Activated T-helper 2 cell treated with anti-CD3 and anti-CD28 coated beads, Interferon-gamma antibody, Interleukin-2, Interleukin-4, amounts not matched to agents 10 μg/mL and 5 μg/mL and 100 μg/mL, durations not matched to agents 14 hours and 24 hours and 36 hours (primary cell): ENCODE results near the gene BTBD9. TPM values are rescaled to one million over a fixed set of nuclear protein-coding genes. Genes with fewer than 3 reads are reported as not detected.

Experiments used
- DNase-seq: peaks from one replicate; pipeline ENCODE4 v3.0.0; 2021; ENCODE audit warnings: low spot score
- H3K27ac Mint-ChIP-seq: one replicate; pipeline ENCODE4 v1.8.0; 2021; ENCODE audit warnings: mixed read lengths
- H3K27me3 Mint-ChIP-seq: one replicate; pipeline ENCODE4 v1.8.0; 2021; ENCODE audit warnings: low read depth, mixed read lengths
- H3K36me3 Mint-ChIP-seq: one replicate; pipeline ENCODE4 v1.8.0; 2021; ENCODE audit warnings: low read depth, mixed read lengths
- H3K4me1 Mint-ChIP-seq: one replicate; pipeline ENCODE4 v1.8.0; 2021; ENCODE audit warnings: low read depth, mixed read lengths
- H3K4me3 Mint-ChIP-seq: one replicate; pipeline ENCODE4 v1.8.0; 2021; ENCODE audit warnings: low read depth, mild to moderate bottlenecking, moderate library complexity, mixed read lengths
- H3K9me3 Mint-ChIP-seq: one replicate; pipeline ENCODE4 v1.8.0; 2021; ENCODE audit warnings: mixed read lengths
- intact Hi-C: fragments of 100-400 bp; cut with micrococcal nuclease; formaldehyde crosslinking; loops from one replicate; pipeline ENCODE4 v1.15.1; 2023
- total RNA-seq: library from RNA; stranded (reverse); gene quantifications from 2 replicates; pipeline ENCODE4 v1.2.3, GENCODE V29; 2022

The BTBD9 gene
- total RNA-seq, 1 donor from 2014 or later = 15.2 TPM

GRCh38 chr6:38215225-38215624 lies 424.5 kb downstream of the BTBD9 start:
- intact Hi-C loops = no loop called here
- Mint-ChIP-seq H3K36me3 (no peaks in the 10 kb centered on the region), H3K9me3 (no peaks in the 10 kb centered on the region), H3K4me3 (no peak overlapping the region), H3K4me1 (no peaks in the 10 kb centered on the region), H3K27ac (no peak overlapping the region), H3K27me3 (no peaks in the 10 kb centered on the region)
- DNase-seq = no peak

GRCh38 chr6:38214159-38214558 lies 425.6 kb downstream of the BTBD9 start:
- DNase-seq = no peak
- no peak overlapping the region for H3K27ac Mint-ChIP-seq
- H3K4me3 Mint-ChIP-seq = no peak overlapping the region
- H3K36me3 Mint-ChIP-seq = no peaks in the 10 kb centered on the region
- intact Hi-C loops = no loop called here
- no peaks in the 10 kb centered on the region for H3K27me3 Mint-ChIP-seq
- no peaks in the 10 kb centered on the region for H3K4me1 Mint-ChIP-seq
- H3K9me3 Mint-ChIP-seq = no peaks in the 10 kb centered on the region

DNA sequence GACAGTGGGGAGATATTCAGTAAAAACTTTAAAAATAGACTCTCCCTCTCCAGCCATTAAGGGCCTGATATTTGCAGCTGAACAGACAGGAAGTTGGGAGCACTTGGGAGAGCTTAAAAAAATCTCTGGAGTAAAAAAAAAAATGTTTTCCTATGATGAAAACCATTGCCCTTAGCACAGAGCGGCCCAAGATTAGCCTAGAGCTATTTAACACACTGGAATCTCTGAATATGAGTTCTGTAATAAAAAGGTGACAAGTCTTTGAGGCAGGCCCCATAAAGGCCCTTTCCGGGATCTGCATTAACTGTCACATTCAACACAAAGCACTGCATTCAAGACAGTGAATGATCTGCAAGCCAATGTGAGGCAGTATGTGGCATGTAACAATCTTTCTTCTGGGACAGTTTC lies 426.5 kb downstream of the BTBD9 start:
- no peak for DNase-seq
- intact Hi-C loops = no loop called here
- Mint-ChIP-seq H3K27ac (no peak overlapping the region), H3K9me3 (no peaks in the 10 kb centered on the region), H3K27me3 (no peaks in the 10 kb centered on the region), H3K4me3 (no peak overlapping the region), H3K4me1 (no peaks in the 10 kb centered on the region), H3K36me3 (no peaks in the 10 kb centered on the region)

- intact Hi-C loops = no loop called here
- Mint-ChIP-seq H3K9me3 (no peaks in the 10 kb centered on the region), H3K4me1 (no peaks in the 10 kb centered on the region), H3K4me3 (no peak overlapping the region), H3K27me3 (no peaks in the 10 kb centered on the region), H3K27ac (no peak overlapping the region), H3K36me3 (no peaks in the 10 kb centered on the region)
- DNase-seq = no peak
Measured at GRCh38 chr6:38212579-38212978, 427.1 kb downstream of the BTBD9 start.

- Mint-ChIP-seq H3K4me1 (no peaks in the 10 kb centered on the region), H3K27ac (no peak overlapping the region)
Measured at GRCh38 chr6:38212116-38212515, 427.6 kb downstream of the BTBD9 start.

DNA sequence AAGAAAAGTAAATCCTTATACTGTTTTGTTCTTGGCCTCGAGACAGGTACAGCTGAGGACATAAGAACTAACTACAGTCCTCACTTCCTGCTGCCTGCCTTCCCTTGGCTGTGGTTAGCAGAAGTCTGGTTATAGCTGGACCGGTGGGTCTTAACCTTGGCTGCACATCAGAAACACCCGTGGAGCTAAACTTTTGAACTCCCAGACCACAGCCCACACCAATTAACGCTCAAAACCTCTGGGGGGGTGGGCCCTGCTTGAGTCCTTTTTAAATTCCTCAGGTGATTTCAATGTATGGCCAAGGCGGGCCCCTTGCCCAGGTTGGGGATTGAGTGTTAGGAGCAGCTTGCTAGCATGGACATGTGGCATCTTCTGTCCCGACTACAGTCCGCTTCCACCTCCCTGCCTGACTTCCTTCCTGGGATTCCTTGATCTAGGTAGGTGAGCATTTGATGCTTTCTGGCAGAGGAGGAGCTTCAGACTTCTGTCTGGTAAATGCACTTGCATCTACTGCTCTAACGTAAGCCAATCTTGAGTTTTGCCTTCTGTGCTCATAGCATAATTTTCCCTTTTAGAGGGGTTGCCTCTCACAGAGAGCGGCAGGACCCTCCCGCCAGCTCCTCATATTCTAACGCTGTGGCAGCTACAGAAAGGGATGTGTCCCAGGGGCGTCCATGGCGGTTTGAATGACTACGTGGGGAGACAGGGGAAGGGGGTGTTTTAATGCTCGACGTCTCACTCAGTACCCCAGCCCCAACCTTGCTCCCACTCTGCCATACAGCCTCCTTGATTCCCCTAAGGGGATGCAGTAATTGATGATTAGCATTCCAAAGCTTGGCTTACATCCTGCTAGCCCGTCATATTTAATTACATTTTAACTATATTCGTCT lies 430.1 kb downstream of the BTBD9 start:
- no peaks in the 10 kb centered on the region for H3K36me3 Mint-ChIP-seq
- no peak overlapping the region for H3K27ac Mint-ChIP-seq
- intact Hi-C loops = no loop called here
- H3K4me1 Mint-ChIP-seq = no peaks in the 10 kb centered on the region
- no peak for DNase-seq
- no peaks in the 10 kb centered on the region for H3K27me3 Mint-ChIP-seq
- no peaks in the 10 kb centered on the region for H3K9me3 Mint-ChIP-seq
- no peak overlapping the region for H3K4me3 Mint-ChIP-seq

More at GRCh38 chr6:38212116-38212515, 427.6 kb downstream of the BTBD9 start:
- no peak for DNase-seq
- H3K27me3 Mint-ChIP-seq = no peaks in the 10 kb centered on the region
- H3K36me3 Mint-ChIP-seq = no peaks in the 10 kb centered on the region
- H3K4me3 Mint-ChIP-seq = no peak overlapping the region
- intact Hi-C loops = no loop called here
- H3K9me3 Mint-ChIP-seq = no peaks in the 10 kb centered on the region

DNA sequence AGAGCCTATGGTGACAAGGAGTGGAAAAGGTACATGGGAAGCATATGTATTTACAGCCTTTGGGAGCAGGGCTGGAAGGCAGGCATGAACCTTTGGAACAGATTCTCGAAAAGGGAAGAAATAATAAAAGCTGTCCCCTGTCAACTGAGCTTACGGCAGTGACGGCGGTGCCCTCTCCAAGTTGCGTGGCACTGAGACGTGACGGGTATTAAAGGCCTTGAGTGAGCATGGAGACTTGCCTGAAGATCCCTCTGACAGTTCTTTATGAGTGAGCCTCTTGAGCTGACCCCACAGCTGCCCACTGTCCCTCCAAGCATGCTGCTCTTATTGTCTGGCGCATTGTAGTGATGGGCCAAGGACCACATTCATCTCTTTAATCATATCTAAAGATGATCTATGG lies 431.7 kb downstream of the BTBD9 start:
- Mint-ChIP-seq H3K4me1 (no peaks in the 10 kb centered on the region), H3K9me3 (no peaks in the 10 kb centered on the region), H3K27me3 (no peaks in the 10 kb centered on the region), H3K36me3 (no peaks in the 10 kb centered on the region), H3K4me3 (no peak overlapping the region), H3K27ac (no peak overlapping the region)
- intact Hi-C loops = no loop called here
- no peak for DNase-seq

GRCh38 chr6:38207375-38207774 lies 432.4 kb downstream of the BTBD9 start:
- intact Hi-C loops = no loop called here
- Mint-ChIP-seq H3K27ac (no peak overlapping the region), H3K9me3 (no peaks in the 10 kb centered on the region), H3K4me1 (no peaks in the 10 kb centered on the region), H3K4me3 (no peak overlapping the region), H3K36me3 (no peaks in the 10 kb centered on the region), H3K27me3 (no peaks in the 10 kb centered on the region)
- DNase-seq = no peak

- Mint-ChIP-seq H3K4me1 (no peaks in the 10 kb centered on the region), H3K27me3 (peaks cover 4% of the 10 kb centered on the region), H3K27ac (no peak overlapping the region), H3K4me3 (no peak overlapping the region), H3K36me3 (no peaks in the 10 kb centered on the region), H3K9me3 (no peaks in the 10 kb centered on the region)
- no peak for DNase-seq
- intact Hi-C loops = no loop called here
Measured at GRCh38 chr6:38198219-38198618, 441.5 kb downstream of the BTBD9 start.

DNA sequence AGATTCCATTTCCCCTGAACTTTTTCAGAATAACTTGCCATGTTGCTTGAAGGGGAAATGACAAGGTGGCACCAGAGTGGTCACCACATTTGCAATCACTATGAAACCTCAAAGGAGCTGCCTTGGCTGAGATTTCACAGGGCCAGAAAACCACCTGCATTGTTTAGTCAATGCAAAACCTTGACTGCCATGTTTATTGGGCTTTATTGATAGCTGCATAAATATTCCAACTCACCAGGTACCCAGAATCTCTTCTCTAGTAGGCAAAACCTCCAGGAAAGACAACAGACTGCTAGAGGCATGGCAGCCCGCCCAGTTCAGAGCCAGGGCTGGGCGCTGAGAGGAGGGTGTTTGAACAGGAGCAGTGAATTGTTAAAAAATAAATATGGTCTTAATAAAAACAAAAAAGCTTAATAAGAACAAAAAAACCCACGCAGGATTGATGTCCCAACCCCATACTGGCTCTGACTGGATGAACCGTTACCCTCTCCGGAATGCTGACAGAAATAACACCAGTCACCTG lies 444.6 kb downstream of the BTBD9 start:
- peaks cover under 1% of the 10 kb centered on the region for H3K27me3 Mint-ChIP-seq
- intact Hi-C loops = no loop called here
- H3K36me3 Mint-ChIP-seq = no peaks in the 10 kb centered on the region
- H3K27ac Mint-ChIP-seq = no peak overlapping the region
- no peak for DNase-seq
- no peaks in the 10 kb centered on the region for H3K9me3 Mint-ChIP-seq
- no peak overlapping the region for H3K4me3 Mint-ChIP-seq
- H3K4me1 Mint-ChIP-seq = no peaks in the 10 kb centered on the region

GRCh38 chr6:38194589-38194988 lies 445.1 kb downstream of the BTBD9 start:
- Mint-ChIP-seq H3K36me3 (no peaks in the 10 kb centered on the region), H3K9me3 (no peaks in the 10 kb centered on the region), H3K27ac (no peak overlapping the region), H3K27me3 (no peaks in the 10 kb centered on the region), H3K4me3 (no peak overlapping the region), H3K4me1 (no peaks in the 10 kb centered on the region)
- intact Hi-C loops = no loop called here
- no peak for DNase-seq

DNA sequence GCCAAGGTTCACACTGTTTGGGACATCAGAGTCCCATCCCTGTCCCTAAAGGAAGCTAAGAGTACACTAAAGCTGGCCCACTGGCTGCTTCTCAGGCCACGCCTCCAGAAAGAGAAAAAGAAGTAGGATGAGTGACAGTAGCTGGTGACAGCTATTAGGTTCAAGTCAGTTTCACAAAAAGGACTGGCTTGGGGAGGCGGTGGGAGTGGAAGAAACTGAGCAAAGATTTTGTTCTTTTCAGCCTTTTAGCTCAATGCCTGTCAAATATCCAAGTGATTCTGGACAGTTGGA lies 445.5 kb downstream of the BTBD9 start:
- H3K27me3 Mint-ChIP-seq = no peaks in the 10 kb centered on the region
- H3K36me3 Mint-ChIP-seq = no peaks in the 10 kb centered on the region
- no peaks in the 10 kb centered on the region for H3K9me3 Mint-ChIP-seq
- no peak overlapping the region for H3K27ac Mint-ChIP-seq
- no peak for DNase-seq
- intact Hi-C loops = no loop called here
- H3K4me1 Mint-ChIP-seq = no peaks in the 10 kb centered on the region
- no peak overlapping the region for H3K4me3 Mint-ChIP-seq

DNA sequence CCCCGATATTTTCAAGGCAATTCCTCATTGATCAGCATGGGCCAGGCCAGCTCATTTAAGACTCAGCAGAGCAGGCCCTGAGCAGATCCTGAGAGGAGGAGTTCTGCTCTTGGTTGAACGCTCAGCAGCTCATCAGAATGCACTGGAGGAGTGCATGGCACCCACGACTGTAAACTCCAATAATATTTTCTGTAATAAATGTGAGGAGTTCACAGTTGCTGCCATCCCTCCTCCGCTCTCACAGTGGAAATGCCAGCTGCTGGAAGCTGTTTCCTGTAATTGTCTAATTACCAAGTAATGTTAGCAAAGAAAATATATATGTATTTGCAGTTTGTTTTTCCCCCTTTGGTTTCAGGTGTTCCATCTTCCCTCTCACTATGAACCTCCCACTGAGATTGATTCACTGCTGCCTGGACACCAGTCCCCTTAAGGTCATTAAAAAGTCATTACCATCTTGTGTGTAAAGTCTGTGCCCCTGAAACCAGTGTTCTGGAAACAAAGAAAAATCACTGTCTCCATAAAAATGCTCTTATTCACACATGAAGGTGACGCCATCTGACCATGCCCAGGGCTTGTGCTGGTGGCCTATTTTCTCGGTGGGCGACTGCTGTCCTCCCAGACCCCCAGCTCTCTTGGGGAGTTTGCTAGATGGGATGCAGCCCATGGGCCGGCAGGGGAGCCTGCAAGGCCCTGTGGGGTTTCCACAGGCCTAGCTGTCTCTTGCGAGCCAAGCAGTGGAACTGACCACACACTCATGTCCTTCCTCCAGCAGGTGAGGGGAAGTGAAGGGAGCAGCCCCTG lies 446.0 kb downstream of the BTBD9 start:
- Mint-ChIP-seq H3K36me3 (no peaks in the 10 kb centered on the region), H3K4me3 (no peak overlapping the region), H3K27me3 (no peaks in the 10 kb centered on the region), H3K9me3 (no peaks in the 10 kb centered on the region), H3K27ac (no peak overlapping the region), H3K4me1 (no peaks in the 10 kb centered on the region)
- DNase-seq = no peak
- intact Hi-C loops = no loop called here
